NCI-H187 treated with DMSO at 0.1 percent for 48 hours (cell line): ENCODE results near the gene LAMA2.

Experiments
- DNase-seq: peaks from one replicate; lab custom pipeline; 2025; lab: John Stamatoyannopoulos, UW

The LAMA2 gene

DNA sequence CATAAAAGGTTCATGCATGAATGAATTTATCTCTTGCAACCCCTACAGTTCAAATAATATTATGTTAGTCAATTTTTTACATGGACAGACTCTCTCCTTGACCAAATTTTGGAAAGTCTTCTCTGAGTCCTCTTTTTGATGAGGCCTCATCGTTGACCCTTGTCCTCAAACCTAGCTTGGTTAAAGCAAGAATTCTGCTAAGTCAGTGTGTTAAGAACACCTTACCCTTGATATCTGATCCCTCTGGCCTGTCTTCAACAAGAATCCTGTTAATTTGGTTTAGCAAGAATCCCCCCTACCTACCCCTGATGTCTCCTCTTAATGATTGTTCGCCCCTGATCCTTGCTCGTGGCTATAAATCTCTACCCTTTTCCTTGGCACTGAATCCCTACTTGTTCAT, 301.4 kb downstream of the LAMA2 start:
- no peak for DNase-seq

DNA sequence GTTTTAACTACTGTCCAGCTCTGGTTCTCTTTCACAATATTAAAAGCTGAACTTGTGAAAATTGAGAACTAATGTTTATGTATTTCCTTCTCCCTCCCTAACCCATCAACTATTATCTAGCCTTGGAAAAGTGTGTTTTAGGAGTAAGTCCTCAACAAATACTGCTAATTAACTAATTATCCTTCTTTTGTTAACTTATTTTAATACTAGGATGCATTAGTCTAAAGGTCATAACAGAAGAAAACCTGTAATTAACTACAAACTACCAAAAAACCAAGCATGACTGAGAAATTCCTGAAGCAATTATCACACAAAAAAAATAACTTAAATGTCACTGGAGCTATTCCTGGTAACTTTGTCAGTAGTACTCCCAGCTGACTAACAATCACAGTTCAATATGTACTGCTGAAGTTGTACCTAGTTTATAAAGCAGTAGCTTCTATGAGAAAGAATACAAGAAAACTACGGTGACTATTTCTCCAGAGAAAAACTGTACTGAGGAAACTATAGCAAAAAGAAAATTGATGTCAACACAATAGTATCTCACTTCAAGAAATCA, 301.9 kb downstream of the LAMA2 start:
- DNase-seq, result no peak

DNA sequence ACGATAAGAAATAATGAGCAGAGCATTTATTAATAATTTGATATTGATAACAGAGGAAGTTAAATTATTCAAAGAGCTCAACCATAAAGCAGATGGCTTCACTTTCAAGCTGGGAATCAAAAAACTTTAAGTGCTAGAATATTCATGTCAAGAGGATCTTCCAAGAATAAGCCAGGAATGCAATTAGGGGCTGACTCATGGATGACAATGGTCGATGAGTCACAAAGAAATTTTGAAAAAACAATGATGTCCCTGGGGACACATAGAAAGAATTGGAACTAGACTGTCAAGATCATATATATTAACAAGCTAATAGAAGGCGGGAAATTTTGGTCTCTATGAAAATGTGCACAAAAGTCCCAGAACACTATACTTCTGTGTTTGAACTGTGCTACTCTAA, 304.1 kb downstream of the LAMA2 start:
- DNase-seq, result no peak

DNA sequence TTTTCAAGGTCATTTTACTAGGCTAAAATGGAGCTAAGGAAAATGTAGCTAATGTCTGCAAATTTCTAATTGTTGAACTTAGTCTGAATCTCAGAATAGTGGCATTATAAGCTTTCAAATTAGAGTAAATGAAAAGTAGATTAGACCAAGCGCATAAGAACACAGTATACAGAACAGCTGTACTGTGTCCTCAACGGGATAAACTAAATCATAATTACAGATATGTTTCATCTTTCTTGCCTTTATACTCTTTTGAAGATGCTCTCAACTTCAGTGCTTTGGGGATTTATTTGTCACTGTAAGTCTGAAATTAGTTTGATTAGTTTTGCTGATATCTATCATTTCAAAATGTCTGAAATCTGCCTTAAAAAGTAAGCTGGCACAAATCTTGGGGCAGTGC, 305.4 kb downstream of the LAMA2 start:
- DNase-seq, result no peak

DNA sequence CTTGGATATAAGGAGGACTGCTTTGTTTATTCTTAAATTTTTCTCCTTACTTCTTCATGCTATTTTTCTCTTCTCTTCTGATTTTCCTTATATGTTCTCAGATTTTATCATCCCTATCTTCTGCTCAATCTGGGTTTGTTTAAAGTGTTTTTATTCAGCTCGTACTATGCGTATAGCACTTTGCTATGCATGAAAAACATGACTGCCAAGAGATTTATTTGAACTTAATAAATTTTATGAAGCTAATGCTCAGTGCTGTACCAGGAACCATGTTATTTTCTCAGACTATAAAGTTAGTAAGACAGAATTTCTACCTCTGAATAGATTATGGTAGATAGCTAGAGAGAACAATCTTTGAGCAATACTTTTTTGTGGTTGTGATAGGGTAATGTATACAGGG, 305.9 kb downstream of the LAMA2 start:
- DNase-seq, result no peak

DNA sequence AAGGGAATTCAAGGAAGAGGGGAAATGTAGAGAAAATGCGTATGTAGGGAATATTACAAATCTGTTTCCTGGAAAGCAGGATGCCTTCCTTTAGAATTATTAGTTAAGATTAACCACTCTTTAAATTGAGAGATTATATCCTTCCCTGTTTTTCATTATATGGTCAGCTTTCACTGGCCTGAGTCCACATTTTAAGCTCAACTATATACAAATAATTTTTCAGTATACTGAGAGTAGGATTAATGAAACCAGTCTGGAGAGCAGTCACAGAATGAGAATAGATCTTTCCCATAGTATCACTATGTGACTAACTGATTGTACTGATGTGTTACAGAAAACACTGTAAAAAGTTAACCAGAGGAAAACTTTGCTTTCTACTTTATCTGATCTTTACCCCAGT, 306.3 kb downstream of the LAMA2 start:
- DNase-seq, result no peak

DNA sequence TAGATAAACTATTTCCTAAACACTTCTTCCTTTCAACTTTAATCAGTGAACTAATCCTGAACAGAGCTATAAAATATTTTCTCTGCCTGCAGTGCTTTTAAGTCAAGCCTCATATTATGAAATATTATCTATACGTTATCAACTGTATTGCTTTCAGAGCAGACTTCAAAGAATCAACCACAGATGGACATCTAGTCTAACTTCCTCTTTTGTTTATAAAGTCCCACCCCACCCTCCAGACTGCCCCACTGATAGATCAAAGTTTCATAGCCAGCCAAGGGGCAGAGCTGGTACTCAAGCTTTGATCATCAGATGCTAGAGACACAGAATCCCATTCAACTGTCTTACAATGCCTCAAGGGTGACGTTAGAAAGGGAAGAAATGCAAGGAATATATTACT, 308.3 kb downstream of the LAMA2 start:
- DNase-seq, result no peak

DNA sequence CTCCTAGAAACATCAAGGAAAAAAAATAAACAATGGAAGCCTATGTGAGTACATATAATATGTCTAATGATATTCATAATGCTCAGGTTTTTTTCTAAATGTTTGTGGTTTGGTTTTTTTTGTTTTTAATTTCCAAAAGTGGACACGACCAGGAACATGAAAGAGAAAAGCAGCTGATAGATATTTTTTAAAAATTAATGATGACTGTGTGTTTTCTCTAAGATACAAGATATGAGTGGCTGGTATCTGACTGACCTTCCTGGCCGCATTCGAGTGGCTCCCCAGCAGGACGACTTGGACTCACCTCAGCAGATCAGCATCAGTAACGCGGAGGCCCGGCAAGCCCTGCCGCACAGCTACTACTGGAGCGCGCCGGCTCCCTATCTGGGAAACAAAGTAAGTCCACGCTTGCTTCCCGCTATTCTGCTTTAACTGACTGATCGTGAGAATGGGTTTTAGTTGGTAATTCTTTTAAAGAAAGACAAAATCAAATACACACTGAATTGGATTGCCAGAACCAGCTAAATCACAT, 309.6 kb downstream of the LAMA2 start:
- no peak for DNase-seq

DNA sequence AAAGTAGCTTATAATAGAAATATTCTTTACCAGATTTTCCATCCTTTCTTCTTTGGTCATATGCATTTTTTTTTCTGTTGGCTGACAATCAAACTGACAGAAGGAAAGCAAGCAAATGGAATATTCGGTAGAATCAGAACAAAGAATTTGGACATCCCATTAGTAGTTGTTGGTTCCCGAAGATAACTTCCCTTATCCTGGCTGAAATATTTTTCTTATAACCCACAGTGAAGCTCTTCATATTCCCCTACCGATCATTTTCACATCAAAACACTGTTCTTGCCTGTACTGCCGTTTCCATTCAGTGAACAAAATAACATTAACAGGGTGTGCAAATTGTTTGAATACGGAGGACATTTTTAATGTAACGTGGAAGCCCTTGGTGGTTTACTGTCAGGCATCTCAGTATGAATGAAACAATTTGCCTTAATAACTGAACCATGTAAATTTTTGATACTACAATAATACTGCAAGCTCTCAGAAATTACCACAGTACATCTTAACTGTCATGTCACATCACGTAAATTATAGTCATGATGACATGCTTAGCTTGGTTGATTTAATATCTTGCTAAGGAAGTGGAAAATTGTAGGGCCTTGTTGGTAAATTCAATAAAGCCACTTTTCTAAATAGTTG, 311.5 kb downstream of the LAMA2 start:
- no peak for DNase-seq

DNA sequence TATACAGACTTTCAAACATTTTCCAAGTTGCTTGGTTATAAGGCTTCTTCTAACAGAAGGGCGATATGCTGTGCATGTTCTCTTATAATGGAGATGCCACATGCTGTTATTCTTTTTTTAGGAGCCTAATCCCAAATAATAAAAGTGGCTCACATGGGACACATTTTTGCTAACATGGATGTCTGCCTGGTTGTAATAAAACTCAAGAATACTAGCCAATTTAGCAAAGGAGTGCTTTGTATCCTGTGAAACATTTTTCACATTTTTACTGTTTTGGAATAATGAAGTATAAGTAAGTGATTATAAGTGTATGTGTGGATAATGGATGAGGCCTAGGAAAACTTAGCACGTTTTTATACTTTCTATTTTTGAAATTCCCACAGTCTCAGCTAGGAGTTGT, 312.2 kb downstream of the LAMA2 start:
- DNase-seq, result no peak

DNA sequence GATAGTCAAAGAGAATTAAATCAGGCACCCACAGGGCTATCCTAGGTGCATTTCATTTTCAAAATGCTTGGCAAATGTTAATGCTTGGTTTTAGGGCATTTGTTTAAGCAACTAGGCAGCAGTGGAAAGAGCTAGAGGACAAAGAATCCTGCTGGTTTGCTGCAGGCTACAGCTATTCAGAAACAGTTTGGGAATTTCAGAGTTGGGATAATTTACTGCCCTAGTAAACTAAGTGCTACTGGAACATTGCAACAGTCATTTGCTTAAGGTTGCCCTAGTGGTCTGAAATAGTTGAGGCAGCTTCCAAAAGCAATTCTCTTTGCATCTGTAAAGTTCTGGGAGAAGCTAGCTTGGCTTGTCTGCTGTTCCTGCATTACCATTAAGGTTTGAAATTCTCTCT, 312.7 kb downstream of the LAMA2 start:
- no peak for DNase-seq

DNA sequence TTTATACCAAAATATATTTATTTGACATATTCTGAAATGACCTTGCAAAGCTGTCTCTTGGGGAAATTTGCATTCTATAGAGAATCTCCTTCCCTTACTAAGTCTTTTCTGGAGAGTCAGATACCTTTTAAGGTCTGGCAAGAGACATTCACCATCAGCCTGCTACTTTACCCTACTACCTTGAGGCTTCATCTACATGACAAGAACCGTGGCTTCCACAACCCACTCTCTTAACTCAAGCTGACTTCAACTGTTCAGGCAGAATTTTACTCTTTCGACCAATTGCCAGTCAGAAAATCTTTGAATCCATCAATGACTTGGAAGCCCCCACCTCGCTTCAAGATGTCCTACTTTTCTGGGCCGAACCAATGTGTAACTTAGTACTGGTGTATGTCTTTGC, 314.2 kb downstream of the LAMA2 start:
- no peak for DNase-seq

DNA sequence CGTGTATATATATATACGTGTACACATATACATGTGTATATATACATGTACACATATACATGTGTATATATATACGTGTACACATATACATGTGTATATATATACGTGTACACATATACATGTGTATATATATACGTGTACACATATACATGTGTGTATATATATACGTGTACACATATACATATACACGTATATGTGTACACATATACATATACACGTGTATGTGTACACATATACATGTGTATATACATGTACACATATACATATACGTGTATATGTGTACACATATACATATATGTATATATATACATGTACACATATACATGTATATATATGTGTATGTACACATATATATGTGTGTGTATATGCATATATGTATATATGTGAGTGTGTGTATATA, 317.2 kb downstream of the LAMA2 start:
- no peak for DNase-seq

DNA sequence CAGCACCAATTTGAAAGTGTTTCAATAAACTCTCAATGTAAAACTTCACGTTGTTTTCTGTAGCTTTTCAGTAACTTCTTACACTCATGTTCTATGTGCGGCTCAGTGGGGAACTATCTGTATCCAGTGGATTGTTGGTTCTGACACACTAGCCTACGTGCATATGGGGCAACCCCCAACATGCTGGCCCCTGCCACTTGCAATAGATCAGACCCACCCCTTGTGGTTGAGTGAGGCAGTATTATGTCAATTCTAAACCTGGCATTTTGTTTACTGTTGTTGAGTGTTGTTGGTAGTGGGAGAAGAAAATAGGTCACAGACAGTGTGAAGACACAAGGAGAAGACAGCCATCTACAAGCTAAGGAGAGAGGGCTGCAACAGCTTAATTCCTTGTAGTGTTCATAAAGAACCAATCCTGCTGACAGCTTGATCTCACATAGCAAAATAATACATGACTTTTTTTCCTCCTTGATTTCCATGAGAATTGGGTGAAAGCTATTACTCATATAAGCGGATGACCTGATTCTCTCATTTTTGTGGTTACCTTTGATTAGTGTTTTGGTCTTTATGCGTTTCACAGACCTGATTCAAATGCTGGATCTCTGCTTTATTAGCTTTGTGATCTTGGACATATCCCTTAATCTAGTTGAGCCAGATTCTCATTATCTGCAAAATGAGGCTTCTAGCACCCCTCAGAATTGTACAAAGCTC, 320.4 kb downstream of the LAMA2 start:
- no peak for DNase-seq

DNA sequence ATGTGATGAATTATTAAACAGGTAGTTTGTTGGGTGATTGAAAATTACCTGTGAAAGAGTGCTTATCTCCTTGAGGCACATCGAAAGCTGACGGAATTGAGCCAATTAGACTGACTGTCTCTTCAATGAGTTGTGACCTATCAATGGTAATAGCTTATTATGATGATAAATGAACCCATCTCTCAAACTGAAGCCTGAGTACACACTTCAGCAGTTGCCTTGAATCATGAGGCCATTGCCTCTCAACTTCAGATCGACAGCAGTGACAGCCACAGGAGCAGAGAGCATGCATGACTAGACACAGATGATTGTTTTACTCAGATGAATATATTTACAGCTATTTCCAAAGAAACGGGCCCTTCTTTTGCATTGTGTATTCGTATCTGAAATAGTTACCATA, 323.9 kb downstream of the LAMA2 start:
- peak; percentile 66 for DNase-seq

DNA sequence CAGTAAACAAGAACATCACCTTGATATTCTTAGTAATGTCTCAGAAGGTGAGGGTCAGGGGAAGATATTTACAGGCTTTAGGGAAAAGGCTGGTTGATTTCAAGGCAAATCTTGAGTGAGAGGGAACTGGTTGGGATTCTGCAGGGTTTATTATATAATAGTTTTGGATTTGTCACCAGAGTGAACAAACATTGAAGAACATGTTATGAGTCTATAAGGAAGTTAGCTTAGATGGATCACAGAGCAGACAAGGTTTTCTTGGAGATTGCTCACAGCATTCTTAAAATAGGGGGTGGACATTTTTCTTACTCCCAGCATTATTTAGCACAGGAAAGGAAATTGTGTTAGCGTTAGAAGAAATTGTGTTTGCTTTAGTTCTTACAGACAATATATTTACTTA, 324.9 kb downstream of the LAMA2 start:
- no peak for DNase-seq

DNA sequence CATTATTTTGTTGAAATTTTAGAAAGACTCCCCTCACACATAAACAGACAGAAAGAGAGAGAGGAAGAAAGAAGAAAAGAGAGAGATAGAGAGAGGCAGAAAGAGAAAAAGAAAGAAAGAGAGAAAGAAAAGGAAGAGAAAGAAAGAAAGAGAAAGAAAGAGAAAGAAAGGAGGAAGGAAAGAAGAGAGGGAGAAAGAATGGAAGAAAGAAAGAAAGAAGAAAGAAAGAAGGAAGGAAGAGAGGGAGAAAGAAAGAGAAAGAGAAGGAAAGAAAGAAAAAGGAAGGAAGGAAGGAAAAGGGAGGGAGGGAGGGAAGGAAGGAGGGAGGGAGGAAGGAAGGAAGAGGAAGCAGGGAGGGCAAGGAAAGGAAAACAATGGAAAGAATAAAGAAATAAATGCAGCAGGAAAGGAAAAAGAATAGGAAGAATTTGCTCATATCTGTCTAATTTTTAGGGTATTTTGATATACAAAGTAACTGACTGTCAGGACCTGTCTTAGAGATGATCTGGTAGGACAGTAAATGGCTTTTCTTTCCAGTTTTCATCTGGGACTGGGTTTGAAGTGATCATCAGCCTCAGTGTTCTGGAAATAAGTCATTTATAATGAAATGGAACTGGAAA, 325.6 kb downstream of the LAMA2 start:
- DNase-seq, result no peak

DNA sequence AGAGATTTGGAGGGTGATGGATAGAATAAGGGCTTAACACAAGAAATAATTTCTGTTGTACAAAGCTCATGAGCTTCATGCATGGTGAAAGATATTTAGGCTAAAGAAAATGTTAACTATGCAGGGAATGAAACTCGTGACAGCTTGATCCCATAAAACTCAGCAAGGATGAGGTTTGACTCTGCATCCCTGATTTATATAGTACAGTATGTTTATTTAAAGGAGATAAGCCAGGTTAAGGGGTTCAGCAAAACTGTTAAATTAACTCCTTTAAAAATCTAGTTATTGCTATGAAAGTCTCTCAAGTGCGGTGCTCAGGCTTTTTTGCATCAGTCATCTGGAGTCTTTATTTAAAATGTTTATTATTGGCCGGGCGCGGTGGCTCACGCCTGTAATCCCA, 326.4 kb downstream of the LAMA2 start:
- no peak for DNase-seq

DNA sequence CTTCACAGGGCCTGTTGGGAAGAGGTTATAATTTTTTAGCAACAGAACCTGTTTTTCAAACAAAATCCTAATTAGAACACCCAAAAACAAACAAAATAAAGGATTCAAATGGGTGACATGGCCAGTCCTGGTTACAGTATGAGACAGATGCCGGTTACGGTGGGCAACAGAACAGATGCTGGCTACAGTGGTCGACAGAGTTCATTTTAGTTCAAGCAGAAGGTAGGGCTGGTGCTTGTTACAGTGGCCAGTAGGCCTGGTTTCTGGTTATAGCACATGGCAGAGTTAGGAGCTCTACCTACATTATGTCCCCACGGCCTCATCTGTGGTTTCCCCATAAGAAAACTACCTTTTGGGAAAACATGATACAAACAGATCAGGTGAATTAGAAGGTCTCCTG, 327.7 kb downstream of the LAMA2 start:
- DNase-seq, result no peak

DNA sequence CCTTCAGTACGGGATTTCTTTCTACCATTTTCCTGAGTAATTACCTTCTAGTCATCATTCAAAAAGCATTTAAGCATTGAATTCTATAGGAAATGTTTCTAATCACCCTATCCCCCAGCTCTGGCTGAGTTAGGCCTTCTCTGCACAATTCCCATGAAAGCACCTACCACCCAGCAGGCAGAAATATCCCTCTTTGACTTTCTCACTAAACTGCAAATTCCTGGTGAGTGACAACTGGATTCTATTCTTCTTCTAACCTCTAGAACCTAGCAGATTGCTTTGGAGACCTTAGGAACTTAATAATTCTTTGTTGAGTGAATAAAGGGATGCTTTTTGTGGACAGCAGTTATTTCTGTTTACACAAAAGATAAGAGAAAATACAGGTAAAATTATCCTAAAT, 328.7 kb downstream of the LAMA2 start:
- DNase-seq, result no peak

DNA sequence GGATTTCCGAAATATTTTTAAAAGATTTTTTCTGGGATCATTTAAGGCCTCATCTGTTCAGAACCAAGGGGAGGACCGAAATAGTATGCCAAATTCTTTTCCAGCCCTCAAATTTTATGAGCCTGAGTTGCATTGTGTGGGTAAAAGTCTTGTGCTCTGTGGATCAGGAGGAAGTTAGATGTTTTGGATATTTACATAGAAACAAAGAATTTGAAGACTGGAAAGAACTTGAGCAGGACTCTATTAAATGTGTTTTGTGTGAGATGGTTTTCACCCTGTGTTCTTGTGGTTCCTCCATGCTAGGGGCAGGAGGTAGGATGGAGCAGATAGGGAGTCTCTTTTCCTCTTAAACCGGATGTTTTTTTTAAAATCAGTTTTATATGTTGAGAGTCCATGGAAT, 329.1 kb downstream of the LAMA2 start:
- DNase-seq, result no peak

DNA sequence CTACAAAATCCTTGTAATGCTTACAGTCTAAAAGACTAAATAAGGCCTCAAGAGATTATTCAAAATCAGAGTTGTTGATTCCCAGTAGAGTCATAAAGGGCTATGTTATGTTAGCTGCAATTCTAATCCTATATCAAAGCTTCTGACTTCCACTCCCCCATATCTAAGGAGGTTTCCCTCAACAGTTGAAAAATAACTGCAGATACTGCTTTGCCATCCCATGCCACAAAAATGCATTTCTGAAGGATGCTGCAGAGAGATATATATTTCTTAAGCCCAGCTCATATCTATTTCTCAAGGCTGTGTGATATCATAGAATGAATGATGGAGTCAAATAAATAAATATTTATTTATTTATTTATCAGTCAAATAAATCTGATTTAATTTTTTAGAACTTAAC, 332.3 kb downstream of the LAMA2 start:
- no peak for DNase-seq

DNA sequence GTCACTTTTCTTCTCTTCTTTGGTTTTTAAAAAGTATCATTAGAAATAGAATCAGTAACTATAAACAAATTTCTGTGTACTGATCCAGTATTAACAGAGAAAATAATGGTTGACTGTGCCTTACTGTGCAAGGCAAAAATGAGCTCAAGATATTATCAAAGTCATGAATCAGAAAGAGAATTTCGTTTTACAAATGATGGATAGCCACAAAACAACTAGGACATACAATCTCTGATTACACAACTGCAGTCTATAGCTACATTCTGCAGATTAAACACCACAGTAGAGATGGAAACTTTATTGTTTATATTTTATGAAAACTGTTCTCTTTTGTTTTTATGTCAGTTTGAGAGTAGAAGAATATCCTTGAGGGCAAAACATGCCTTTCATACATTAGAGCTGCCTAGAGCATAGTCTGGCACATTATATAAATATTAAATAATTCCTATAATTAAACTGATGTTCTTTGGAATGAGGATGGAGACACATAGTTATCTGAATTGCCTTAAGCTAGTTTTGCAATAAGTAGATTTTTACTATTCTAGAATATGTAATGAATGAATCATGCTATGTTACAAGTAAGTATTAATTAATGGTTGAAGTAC, 333.1 kb downstream of the LAMA2 start:
- DNase-seq, result no peak
